HG03039 (cell line): ENCODE measurements around the gene SPRTN.
A peak's percentile ranks its signal among the peaks of the same experiment; 100 is the strongest.

Experiments used
- ATAC-seq: cut with Tn5 transposase; IDR thresholded peaks from one replicate; pipeline ENCODE4 v1.9.1; 2021; ENCODE audit warnings: mild to moderate bottlenecking, moderate library complexity; ENCODE audit not compliant: unreplicated experiment

SPRTN gene

GRCh38 chr1:231338270-231339128 is at the start of gene SPRTN:
Gene SPRTN, plus strand, starts transcription at chr1:231338293. Its CDS starts 91 bp downstream, at chr1:231338384.
- ATAC-seq = no peak

- no peak for ATAC-seq
Observed at GRCh38 chr1:231295938-231296337, 42.2 kb upstream of the SPRTN start.

- no peak for ATAC-seq
Observed at GRCh38 chr1:231301990-231302389, 36.1 kb upstream of the SPRTN start.

GRCh38 chr1:231310391-231310934 is 27.6 kb upstream of the SPRTN start:
- no peak for ATAC-seq

GRCh38 chr1:231311720-231312431 is 26.2 kb upstream of the SPRTN start:
- no peak for ATAC-seq

- ATAC-seq = no peak
Observed at GRCh38 chr1:231312432-231312788, 25.7 kb upstream of the SPRTN start.

- ATAC-seq = no peak
Observed at GRCh38 chr1:231313661-231314060, 24.4 kb upstream of the SPRTN start.

GRCh38 chr1:231315887-231316286 is 22.2 kb upstream of the SPRTN start:
- ATAC-seq = peak; percentile 89

GRCh38 chr1:231317306-231318014 is 20.6 kb upstream of the SPRTN start:
- no peak for ATAC-seq

GRCh38 chr1:231318015-231318355 is 20.1 kb upstream of the SPRTN start:
- ATAC-seq = no peak

GRCh38 chr1:231318568-231318967 is 19.5 kb upstream of the SPRTN start:
- no peak for ATAC-seq

- ATAC-seq = no peak
Observed at GRCh38 chr1:231319080-231319479, 19.0 kb upstream of the SPRTN start.

- ATAC-seq = no peak
Observed at GRCh38 chr1:231322880-231323530, 15.1 kb upstream of the SPRTN start.

- no peak for ATAC-seq
Observed at GRCh38 chr1:231324660-231325059, 13.4 kb upstream of the SPRTN start.

- no peak for ATAC-seq
Observed at GRCh38 chr1:231326248-231326647, 11.8 kb upstream of the SPRTN start.

GRCh38 chr1:231327617-231328016 is 10.5 kb upstream of the SPRTN start:
- no peak for ATAC-seq

- ATAC-seq = no peak
Observed at GRCh38 chr1:231329483-231329882, 8.6 kb upstream of the SPRTN start.

GRCh38 chr1:231332761-231333160 is 5.3 kb upstream of the SPRTN start:
- no peak for ATAC-seq

GRCh38 chr1:231334079-231334666 is 3.9 kb upstream of the SPRTN start:
- no peak for ATAC-seq

- ATAC-seq = no peak
Observed at GRCh38 chr1:231334952-231335351, 3.1 kb upstream of the SPRTN start.
